Kidney capillary endothelial cell (primary cell): ENCODE measurements around the gene SETBP1.

Experiments
- DNase-seq: peaks from one replicate; pipeline ENCODE4 v3.0.0-alpha.2; 2018; ENCODE audit warnings: low spot score

The SETBP1 gene

DNA sequence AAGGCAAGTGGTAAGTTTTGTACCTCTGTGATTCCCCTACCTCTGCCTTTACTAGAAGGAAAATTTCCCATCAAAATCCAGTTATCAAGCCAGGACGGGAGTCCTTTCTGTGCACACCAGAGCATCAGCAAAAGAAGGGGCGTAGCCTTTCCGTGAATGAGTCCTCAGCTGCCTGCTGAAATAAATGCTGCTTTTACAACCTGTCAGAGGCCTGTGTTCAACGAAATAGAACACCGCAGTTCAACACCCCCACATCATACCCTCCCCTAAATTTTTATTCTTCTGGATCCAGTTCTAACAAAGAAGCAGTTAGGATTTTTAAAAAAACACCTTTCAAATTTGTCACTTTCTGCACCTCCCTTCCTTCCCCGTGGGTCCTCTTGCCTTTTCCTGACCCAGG, 135.8 kb downstream of the SETBP1 start:
- no peak for DNase-seq

DNA sequence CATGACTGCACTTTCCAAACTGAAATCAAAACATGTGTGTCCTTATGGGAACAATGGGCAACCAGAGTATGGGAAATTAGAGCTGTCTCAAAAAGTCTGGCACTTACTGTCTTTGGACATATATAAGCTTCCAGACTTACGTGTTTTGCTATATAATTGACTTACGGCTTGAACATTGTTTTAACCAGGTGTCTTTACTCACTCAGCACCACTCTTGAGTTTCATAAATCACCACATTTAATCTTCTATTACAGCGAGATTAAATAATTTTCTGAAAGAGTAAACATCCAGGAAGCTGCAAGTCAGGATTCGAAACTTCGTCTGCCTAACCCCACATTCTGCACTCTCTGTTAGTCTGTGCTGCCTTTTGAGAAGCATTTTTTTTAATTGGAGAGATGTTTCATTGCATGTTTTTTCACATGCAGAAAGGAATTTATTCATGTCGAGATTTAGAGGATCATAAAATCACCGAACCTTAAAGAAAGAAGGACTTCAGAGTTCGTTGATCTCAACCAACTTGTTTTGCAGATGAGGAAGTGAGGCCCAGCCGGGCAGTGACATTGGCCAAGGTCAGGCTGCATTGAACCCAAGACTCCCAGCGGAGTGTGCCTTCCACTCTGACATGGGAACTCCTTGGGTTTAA, 137.3 kb downstream of the SETBP1 start:
- DNase-seq: no peak

DNA sequence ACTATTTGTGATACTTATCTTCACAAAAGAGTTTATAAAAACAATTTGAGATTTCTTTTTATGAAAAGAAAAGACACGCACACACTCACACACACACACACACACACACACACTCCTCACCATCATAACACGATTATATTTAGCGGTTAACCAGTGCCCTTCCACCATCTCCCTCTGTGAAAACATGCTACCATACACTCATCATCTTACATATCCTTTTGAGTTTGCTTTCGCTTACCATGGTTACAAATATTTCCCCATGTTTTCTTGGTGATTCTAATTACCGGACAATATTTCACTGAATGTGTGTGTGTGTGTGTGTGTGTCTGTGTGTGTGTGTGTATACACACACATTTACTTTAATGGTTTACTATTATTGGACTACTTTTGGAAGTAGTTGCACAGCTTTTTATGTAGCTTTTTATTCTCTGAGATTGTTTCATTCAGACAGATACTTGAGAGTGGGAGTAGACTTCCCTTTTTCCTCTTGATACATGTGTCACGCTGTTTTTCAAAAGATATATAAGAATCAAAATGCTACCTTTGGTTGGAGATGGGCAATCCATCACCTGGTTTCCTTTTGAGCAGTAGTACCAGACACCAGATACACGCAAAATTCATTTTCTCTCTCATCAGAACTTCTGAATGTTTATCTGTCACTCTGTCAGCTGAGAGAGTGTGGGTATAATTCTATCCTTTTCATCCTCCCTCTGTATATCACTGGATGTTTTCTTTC, 138.1 kb downstream of the SETBP1 start:
- no peak for DNase-seq

DNA sequence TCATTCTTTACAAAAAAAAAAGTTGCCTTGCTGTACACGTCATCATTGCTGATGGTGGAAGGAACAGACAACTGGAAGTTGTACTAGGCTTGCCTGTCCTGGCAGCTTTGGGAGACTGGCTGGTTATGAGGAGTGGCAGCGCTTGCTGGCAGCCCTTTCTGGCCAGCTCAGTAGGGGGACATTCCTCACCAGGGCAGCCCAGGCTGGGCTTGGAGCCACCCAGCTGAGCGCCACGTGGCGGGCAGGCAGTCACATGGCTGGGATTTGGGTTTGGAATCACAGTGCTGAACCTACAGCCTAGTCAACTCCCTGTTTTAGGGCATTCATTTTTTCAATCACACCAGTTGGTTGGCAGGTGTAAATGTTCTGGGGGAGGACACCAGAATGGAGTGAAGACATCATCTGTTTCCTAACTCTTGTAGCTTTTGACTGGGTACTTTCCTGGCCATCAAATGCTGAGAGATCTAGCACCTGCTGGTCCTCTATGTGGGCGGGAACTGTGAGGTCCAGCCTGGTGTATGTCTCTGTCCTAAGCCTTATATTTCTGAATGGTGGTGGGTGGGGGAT, 139.3 kb downstream of the SETBP1 start:
- DNase-seq: no peak

DNA sequence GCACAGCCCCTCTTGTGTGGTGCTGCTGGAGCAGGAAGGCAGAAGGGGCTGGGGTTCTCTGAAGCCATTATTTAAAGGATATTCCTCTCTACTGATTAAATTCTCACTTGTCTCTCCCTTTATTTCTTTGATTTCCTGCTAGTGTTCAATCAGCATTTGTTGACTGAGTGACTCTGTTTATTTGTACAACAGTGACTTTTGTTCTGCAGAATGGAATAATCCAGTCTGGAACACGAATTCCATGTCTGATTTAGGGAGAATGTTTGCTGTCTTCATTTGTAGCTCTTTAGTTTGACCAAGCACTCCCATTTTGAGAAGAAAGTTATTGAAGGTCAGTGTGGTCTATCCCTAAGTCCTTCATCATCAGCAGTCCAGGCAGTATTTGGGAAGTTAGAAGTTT, 141.2 kb downstream of the SETBP1 start:
- DNase-seq: no peak

DNA sequence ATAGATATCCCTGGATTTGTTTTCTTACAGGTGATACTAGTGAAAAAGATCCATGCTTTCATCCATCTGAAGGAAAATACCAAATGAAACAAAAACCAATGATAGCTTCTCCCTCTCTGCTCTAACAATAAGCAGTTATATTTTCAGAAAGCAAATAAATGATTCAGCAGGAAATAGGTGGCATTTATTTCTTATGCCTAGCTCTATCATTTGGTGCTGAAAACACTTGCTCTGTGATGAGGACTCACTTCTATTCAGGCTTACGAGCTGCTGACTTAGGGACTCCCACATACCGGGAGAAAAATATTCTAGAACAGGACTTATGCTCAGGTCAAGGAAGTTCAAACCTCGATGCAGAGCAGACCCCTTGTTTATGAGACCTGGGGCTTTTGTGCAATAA, 142.6 kb downstream of the SETBP1 start:
- no peak for DNase-seq

DNA sequence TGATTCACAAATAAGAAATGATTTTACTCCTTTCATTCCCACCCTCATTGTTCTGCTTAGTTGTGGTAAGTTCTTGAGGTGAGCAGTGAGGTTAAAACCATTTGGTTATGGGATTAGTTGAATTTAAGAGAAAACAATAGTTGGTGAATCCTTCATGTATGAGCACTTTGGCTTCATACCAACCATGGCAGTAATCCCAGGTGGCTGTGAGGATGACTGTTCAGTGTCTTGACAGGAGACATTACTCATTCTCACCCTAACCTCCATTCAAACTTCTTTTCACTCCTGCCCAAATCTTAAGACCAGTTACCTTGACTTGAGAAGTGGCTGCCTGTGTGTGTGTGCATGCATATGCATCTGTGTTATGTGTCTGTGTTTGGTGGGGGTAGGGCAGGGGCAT, 143.1 kb downstream of the SETBP1 start:
- no peak for DNase-seq

DNA sequence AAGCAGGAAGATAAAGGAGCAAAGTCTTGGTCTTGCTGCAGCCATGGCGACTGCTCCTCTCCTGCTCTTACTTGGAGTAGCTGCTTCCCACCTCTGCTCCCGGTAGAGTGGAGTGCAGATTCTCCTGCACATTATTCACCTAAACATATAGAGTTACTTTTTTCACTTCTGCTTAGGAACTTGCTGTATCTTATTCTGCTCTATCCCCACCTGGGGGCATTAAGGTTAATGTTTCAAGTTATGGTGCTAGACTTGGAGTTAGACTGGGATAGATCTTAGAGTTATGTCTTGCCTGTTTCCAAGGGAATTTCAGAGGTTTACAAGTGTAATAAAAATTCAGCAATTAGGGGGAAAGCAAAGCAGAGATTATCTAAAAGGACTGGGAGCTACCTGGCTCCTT, 144.2 kb downstream of the SETBP1 start:
- no peak for DNase-seq

DNA sequence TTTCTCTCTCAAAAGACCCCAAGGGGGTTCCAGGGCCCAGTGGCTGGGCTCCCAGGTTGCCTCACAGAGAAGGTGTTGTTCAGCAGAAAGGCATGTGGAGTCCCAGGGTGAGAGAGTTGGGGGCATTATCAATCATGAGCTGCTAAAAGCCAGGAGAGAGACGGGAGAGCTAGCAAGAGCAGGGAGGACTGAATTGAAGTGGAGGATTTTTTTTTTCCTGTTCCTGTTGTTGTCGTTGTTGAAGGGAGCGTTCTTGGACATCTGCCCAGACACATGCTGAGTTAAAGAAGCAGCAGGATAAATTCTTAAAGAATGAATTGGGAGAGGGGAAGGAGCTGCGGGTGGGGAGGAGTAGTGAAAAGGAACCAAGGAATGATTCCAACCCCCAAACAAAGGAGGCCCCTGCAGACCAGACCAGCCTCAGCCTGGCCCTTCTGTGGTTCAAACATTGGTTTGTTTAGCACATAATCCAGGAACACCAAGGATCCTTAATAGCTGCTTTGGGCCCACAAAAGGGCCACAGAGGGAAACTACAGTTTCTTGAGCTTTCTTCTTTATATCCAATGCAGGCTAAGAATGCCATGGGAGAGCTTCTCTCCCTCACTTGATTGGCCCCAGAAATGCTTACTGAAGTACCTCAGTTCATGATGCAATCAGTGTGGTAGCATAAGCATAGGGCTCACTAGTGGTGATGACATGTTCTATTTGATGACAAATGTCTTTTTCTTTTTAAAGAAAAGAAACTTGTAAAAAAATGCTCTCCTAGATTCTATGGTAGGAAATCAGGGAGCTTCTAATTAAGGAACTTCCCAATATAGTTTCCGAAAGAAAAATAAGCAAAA, 146.0 kb downstream of the SETBP1 start:
- DNase-seq: peak; percentile 26

DNA sequence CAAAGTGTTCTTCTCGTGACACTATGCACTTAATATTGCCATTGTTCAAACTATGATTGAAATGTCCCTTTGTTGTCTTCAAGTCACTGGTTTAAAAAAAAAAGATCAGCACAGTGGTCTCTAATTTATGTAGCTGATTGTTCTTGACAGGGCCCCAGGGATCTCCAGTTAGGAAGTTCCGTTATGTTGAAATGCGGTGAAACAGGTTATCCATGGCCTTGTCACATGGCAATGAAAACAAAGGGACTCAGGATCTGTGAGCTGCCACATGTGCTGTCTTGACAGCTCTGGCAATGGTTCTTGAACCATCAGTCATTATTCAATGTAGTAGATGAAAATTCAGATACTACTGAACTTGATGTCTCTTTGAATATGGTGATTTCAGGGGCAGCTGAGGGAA, 147.4 kb downstream of the SETBP1 start:
- no peak for DNase-seq

DNA sequence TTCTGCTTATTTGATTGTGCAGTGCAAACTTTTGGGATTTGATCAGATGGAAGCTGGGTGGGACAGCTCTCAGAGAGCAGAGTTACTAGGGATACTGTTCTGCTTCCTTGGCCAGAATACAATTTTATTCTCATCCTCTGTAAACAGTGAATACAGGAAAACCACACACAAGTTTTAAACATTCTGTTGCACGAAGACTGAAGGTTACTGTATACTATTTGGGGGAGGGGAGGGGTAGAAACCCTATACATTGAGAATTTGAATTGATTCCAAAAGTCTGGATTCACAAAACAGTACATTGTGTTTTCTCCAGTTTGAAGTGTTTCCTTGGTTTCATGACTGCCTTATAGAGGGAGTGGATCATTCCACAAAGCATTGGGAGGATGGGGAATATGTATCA, 149.9 kb downstream of the SETBP1 start:
- no peak for DNase-seq

DNA sequence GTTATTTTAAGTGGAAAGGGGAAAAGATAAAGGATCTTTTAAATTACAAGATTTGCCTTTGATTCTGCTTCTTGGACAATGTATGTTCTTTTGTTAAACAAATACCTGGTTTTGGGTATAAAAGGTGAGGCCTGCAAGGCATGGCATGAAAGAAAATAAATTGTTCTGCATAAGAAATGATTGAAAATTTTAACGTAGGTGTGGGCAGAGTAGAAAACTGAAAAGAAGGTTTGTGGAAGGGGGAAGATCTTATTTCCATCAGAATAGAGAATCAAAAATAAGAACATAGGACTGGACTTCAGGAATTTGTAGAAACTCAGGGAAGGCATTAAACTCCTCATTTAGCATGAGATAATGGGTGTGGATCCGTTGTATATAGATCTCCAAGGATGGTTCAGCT, 153.1 kb downstream of the SETBP1 start:
- DNase-seq: no peak

DNA sequence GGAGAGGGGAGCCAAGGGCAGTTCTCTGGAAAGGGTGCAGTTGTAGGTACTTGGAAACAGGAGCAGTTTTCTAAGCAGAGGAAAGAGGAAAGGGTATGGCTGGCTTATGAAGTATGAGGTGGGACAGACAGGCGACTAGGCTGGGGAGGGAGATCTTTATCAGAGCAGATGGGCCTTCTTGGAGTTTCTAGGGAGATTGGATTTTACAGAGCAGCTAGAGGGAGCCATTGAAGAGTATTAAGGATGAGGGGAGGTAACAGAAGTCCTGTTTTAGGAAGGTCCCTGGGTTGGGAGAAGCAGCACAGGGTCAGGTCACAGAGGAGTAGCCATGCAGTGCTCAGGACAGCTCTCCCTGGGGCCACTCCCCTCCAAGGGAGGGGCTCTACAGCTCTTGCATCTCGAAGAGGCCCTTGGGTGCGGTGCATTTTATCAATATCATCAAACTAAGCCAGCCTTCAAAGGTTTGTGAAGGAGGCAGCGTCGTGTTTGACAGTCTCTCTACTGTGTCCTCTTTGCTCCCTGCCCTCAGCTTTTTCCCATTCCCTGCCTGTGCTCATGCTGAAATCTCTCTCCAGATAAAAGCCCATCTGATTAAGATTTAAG, 154.3 kb downstream of the SETBP1 start:
- DNase-seq: no peak

DNA sequence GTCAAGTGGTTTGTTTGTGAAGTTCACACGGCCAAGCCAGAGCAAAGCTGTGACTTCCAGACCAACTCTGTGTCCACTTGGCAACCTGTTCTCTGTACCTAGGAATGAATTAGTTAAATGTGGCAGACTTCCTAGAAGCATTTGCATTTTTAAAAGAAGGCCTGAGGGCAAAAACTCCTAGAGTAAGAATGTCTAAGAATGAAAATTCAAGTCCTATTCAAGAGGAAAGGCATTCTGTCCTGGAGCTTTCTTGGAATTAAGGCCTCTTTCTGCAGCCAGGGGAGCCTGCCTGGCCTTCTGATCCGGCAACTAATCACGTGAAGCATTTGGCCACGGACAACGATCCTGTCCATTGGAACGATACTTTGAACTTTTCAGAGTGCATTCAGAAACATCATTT, 155.0 kb downstream of the SETBP1 start:
- DNase-seq: no peak

DNA sequence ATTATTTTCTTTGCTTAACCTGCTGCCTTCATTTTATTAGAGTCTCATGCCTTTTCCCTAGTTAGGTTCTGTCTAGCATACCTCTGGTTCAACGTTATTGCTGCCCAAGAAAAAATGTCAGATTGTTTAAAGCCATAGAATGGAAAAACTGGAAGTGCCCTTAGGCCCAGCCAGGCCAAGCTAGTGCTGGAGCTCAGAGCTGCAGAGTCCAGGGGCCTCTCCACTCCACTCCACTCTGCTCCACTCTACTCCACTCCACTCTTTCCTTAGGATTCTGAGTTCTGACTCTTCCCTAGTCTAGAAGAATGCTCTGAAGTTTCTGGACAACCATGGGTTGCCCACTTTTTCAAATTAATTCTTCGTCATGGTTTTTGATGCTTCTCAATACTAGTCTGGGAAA, 155.6 kb downstream of the SETBP1 start:
- DNase-seq: no peak

DNA sequence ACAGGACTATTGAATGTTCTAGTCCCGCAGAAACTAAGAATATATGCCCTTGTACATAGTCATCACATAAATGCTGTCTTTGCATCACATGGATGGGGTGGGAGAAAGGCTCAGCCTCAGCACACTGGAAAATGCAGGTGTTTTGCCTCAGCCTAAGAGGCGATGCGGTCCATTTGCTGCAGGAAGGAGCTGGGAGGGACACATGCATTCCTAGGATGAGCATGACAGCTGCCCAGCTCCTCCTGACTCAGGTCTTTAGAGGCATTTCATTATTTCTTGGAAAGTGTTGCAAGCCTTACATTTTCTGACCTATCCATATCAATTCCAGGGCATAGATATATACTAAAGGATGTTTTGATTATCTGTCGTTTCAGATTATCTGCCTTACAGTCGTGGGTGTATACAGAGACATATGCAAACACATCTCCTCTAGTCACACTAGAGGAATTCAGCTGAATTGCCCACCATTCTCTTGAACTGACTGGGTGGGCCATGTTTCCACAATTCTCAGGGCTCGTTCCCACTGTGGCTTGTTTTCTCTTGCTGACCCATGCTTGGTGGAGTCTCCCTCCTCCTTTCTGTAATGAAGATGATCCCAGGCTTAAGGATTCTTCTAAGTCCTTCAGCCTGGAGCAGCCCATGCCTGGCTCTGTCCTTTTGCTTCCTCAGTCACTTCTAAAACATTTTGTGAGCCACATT, 156.9 kb downstream of the SETBP1 start:
- no peak for DNase-seq

DNA sequence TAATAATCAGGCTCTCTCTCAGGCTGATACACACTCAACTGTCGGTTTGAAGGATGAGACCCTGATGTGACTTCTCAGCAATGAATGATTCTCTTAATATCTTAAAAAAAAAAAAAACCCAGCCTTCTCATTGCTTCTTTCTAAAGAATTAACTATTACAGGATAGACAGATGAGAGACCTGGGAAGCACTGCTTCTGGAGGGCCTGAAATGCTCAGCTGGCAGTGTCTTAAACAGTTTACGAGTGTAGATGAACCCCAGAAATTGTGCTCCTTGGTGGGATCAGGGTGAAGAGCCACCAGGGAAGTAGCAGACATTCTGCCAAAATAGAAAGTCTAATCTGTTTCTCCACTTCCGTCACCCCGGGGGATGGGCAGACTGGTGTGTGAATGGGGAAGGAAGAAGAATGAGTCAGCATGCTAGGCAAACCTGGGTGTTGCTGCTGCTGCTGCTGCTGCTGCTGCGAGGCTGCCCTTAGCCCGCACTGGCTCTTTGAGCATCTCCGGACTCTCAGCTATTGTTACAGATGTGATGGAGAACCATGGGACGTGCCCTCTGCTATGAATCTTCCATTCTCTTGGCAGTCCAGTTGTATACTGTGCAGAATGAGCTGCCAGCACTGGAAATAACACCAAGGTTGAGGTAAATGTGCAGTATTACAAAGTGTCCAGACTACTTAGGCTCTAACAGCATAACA, 158.4 kb downstream of the SETBP1 start:
- DNase-seq: peak; percentile 19

DNA sequence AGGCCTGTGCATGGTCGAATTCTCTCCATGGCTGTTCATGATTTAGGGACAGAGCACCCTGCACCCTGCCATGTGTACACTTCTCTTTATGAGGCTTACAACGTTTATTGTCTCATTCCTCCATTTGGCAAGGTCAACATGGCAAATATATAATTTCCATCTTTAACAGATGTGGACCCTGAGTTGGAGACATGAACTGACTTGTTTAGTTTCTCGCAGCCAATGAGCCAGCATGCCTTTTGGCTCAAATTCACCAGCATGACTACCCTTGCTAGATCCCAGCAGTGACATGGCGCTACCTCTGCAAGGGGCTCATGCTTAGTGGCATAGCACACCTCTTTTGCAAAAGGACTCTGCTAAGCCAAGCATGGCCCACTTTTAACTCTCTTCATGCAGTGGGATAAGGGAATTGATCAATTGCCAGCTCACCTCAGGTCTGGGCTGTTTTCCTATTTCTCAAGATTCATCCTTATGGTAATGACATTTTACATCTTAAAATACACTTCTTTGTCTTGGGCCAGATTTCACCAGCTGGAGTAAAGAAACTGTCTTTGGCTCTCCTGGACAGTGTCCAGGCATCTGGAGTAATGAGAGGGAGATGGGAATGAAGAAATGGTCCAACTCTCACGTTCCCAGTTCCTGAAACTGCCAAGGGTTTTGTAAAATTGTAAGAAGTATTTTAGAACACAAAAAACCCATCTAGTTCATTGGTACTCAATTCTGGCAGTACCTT, 159.5 kb downstream of the SETBP1 start:
- DNase-seq: no peak

DNA sequence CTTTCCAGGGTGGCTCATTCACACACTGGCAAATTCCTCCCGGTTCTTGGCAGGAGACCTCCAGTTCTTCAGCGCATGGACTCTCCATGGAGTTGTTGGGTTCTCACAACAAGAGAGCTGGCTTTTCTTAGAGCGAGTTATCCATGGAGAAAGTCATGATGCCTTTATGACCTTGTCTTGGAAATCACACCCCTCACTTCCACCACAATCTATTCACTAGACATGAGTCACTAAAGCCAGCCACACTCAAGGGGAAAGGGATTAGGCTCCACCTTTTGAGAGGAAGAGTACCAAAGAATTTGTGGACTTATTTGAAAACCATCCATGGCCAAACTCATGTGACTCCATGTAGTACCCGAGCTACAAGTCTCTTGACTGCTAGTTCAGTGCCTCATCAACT, 160.5 kb downstream of the SETBP1 start:
- no peak for DNase-seq
